NCI-H82 treated with DMSO at 0.1 percent for 48 hours (cell line): ENCODE results near the gene ACVRL1.

Experiments
- DNase-seq: peaks from one replicate; lab custom pipeline; 2025; ENCODE audit not compliant: unreplicated experiment; lab: John Stamatoyannopoulos, UW

ACVRL1 gene

GRCh38 chr12:51914034-51914923 is 7.0 kb downstream of the ACVRL1 start:
- no peak for DNase-seq

GRCh38 chr12:51915003-51915625 is 7.8 kb downstream of the ACVRL1 start:
- DNase-seq, result no peak

- DNase-seq, result no peak
Observed at GRCh38 chr12:51915951-51916350, 8.6 kb downstream of the ACVRL1 start.

GRCh38 chr12:51917041-51917590 is 9.8 kb downstream of the ACVRL1 start:
- no peak for DNase-seq

GRCh38 chr12:51917746-51918453 is 10.6 kb downstream of the ACVRL1 start:
- DNase-seq, result peak; percentile 44

- DNase-seq, result no peak
Observed at GRCh38 chr12:51920046-51920445, 12.7 kb downstream of the ACVRL1 start.

GRCh38 chr12:51921017-51921725 is 13.9 kb downstream of the ACVRL1 start:
- no peak for DNase-seq

GRCh38 chr12:51922146-51922545 is 14.8 kb downstream of the ACVRL1 start:
- DNase-seq, result no peak

- no peak for DNase-seq
Observed at GRCh38 chr12:51922762-51923505, 15.6 kb downstream of the ACVRL1 start.

- no peak for DNase-seq
Observed at GRCh38 chr12:51923506-51924365, 16.4 kb downstream of the ACVRL1 start.

GRCh38 chr12:51924551-51925319 is 17.4 kb downstream of the ACVRL1 start:
- DNase-seq, result no peak

- DNase-seq, result no peak
Observed at GRCh38 chr12:51925346-51926063, 18.2 kb downstream of the ACVRL1 start.

GRCh38 chr12:51926064-51926632 is 18.8 kb downstream of the ACVRL1 start:
- DNase-seq, result no peak

GRCh38 chr12:51926718-51927117 is 19.4 kb downstream of the ACVRL1 start:
- no peak for DNase-seq

GRCh38 chr12:51932218-51933076 is 25.1 kb downstream of the ACVRL1 start:
- no peak for DNase-seq

GRCh38 chr12:51934080-51934479 is 26.8 kb downstream of the ACVRL1 start:
- no peak for DNase-seq

- DNase-seq, result no peak
Observed at GRCh38 chr12:51937926-51938325, 30.6 kb downstream of the ACVRL1 start.
